Trophoblast cell (in vitro differentiated cells and primary cell): ENCODE results near the gene CADM1.

Experiments
- DNase-seq, 2 donors: peaks; one replicate each; pipeline ENCODE4 v3.0.0-alpha.2; 2016
- H2AFZ ChIP-seq: 2 replicates; pipeline ENCODE4 v1.6.1; 2013; ENCODE audit warnings: low read length, moderate library complexity, mild to moderate bottlenecking; ENCODE audit not compliant: insufficient read depth, poor library complexity
- H2AK5ac ChIP-seq: 2 replicates; pipeline ENCODE4 v1.6.1; 2013; ENCODE audit warnings: mild to moderate bottlenecking, low read length
- H2BK120ac ChIP-seq: 2 replicates; pipeline ENCODE4 v1.6.1; 2013; ENCODE audit warnings: low read length, mild to moderate bottlenecking, moderate library complexity; ENCODE audit not compliant: insufficient read depth, poor library complexity
- H2BK12ac ChIP-seq: 2 replicates; pipeline ENCODE4 v1.6.1; 2013; ENCODE audit warnings: mild to moderate bottlenecking, low read length, moderate library complexity
- H2BK5ac ChIP-seq: 2 replicates; pipeline ENCODE4 v1.6.1; 2013; ENCODE audit warnings: low read length, low read depth, moderate library complexity, mild to moderate bottlenecking; ENCODE audit not compliant: poor library complexity
- H3K14ac ChIP-seq: 2 replicates; pipeline ENCODE4 v1.6.1; 2013; ENCODE audit warnings: mild to moderate bottlenecking, low read length
- H3K18ac ChIP-seq: 2 replicates; pipeline ENCODE4 v1.6.1; 2013; ENCODE audit warnings: mild to moderate bottlenecking, low read length
- H3K23ac ChIP-seq: 2 replicates; pipeline ENCODE4 v1.6.1; 2013; ENCODE audit warnings: low read length
- H3K27ac ChIP-seq: 2 replicates; pipeline ENCODE4 v1.5.1; 2013; ENCODE audit warnings: low read depth, mild to moderate bottlenecking, inconsistent platforms, low read length, moderate library complexity
- H3K27me3 ChIP-seq: 2 replicates; pipeline ENCODE4 v1.6.1; 2013; ENCODE audit warnings: inconsistent platforms, mild to moderate bottlenecking, low read length, moderate library complexity; ENCODE audit not compliant: insufficient read depth
- H3K36me3 ChIP-seq, 2 experiments: 1 replicate in 1 of 2; 2 replicates in 1 of 2; pipeline ENCODE4 v1.6.1; 2013; ENCODE audit warnings: low read length in 2 of 2, mild to moderate bottlenecking in 2 of 2, moderate library complexity in 1 of 2; ENCODE audit not compliant: insufficient read depth in 2 of 2, control insufficient read depth in 1 of 2
- H3K4ac ChIP-seq: 2 replicates; pipeline ENCODE4 v1.6.1; 2013; ENCODE audit warnings: low read depth, mild to moderate bottlenecking, low read length, moderate library complexity
- H3K4me1 ChIP-seq, 2 experiments: 1 replicate in 1 of 2; 2 replicates in 1 of 2; pipeline ENCODE4 v1.6.1; 2013; ENCODE audit warnings: low read length in 2 of 2, mild to moderate bottlenecking in 2 of 2, moderate library complexity in 1 of 2; ENCODE audit not compliant: insufficient read depth in 2 of 2, control insufficient read depth in 1 of 2
- H3K4me2 ChIP-seq: 2 replicates; pipeline ENCODE4 v1.6.1; 2013; ENCODE audit warnings: inconsistent platforms, mild to moderate bottlenecking, low read length, moderate library complexity
- H3K4me3 ChIP-seq: 2 replicates; pipeline ENCODE4 v1.5.1; 2013; ENCODE audit warnings: mild to moderate bottlenecking, low read depth, low read length, inconsistent platforms
- H3K79me1 ChIP-seq: one replicate; pipeline ENCODE4 v1.6.1; 2013; ENCODE audit warnings: low read length
- H3K79me2 ChIP-seq: 2 replicates; pipeline ENCODE4 v1.6.1; 2013; ENCODE audit warnings: low read length, mild to moderate bottlenecking; ENCODE audit not compliant: control insufficient read depth, insufficient read depth, poor library complexity
- H3K9ac ChIP-seq: 2 replicates; pipeline ENCODE4 v1.6.1; 2013; ENCODE audit warnings: mild to moderate bottlenecking, low read length
- H3K9me3 ChIP-seq: 2 replicates; pipeline ENCODE4 v1.6.1; 2013; ENCODE audit warnings: low read depth, mild to moderate bottlenecking, control low read depth, inconsistent platforms, low read length; ENCODE audit not compliant: insufficient read depth
- H4K12ac ChIP-seq: 2 replicates; pipeline ENCODE4 v1.6.1; 2013; ENCODE audit warnings: low read depth, mild to moderate bottlenecking, low read length, moderate library complexity
- H4K8ac ChIP-seq: 2 replicates; pipeline ENCODE4 v1.6.1; 2013; ENCODE audit warnings: low read depth, mild to moderate bottlenecking, low read length, moderate library complexity
- H4K91ac ChIP-seq: one replicate; pipeline ENCODE4 v1.6.1; 2013; ENCODE audit warnings: low read depth, mild to moderate bottlenecking, low read length, moderate library complexity
- WGBS: extraction: QIAGEN DNeasy Blood & Tissue Kit; methylation state at CpG from one replicate; pipeline ENCODE4 v1.1.7; 2013; ENCODE audit warnings: missing lambda C conversion rate; ENCODE audit not compliant: insufficient read length, insufficient coverage; ENCODE audit errors: extremely low coverage; 5-methylcytosine and 5-hydroxymethylcytosine counted together

CADM1 gene

GRCh38 chr11:115421352-115421991 is 82.7 kb downstream of the CADM1 start:
- Histone ChIP-seq H3K14ac (no peak overlapping the region), H3K27me3 (no peaks in the 10 kb centered on the region), H3K4ac (no peak overlapping the region), H2AK5ac (no peak overlapping the region), H2BK120ac (no peak overlapping the region), H2BK5ac (no peak overlapping the region), H3K27ac (no peak overlapping the region), H2AFZ (no peak overlapping the region), H3K23ac (no peak overlapping the region), H3K18ac (no peak overlapping the region), H3K4me1 (no peaks in the 10 kb centered on the region), H3K79me2 (no peaks in the 10 kb centered on the region), H4K12ac (no peak overlapping the region), H3K4me2 (no peak overlapping the region), H3K4me3 (no peak overlapping the region), H3K9ac (no peak overlapping the region), H2BK12ac (no peak overlapping the region), H3K79me1 (no peaks in the 10 kb centered on the region), H4K8ac (no peak overlapping the region), H3K9me3 (no peaks in the 10 kb centered on the region), H4K91ac (no peak overlapping the region), H3K36me3 (no peaks in the 10 kb centered on the region)
- WGBS = no CpG with 5 or more reads among the region's 9 CpGs
- no peak for DNase-seq

DNA sequence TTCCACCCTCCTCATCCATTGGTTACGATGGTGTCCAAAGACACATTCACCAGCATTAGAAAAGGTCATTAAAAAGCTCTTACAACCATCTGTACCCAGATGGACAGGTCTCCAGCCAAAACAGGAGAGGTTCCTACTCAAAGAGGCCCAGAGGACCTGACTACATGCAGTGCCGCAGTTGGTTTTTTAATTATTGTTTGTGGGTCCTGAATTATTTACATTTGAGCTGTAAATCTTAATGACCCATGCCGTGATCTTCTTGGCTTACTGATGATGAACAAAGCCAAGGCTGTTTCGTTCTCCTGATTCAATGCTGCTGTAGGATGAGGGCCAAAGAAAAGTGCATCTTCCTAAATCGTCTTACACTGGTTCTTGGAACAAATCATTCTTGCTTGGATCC is 83.7 kb downstream of the CADM1 start:
- H3K79me2 ChIP-seq = no peaks in the 10 kb centered on the region
- no peak overlapping the region for H3K27ac ChIP-seq
- no peak overlapping the region for H2AK5ac ChIP-seq
- H3K4me2 ChIP-seq = no peak overlapping the region
- H3K36me3 ChIP-seq = no peaks in the 10 kb centered on the region
- H3K9me3 ChIP-seq = no peaks in the 10 kb centered on the region
- no peak overlapping the region for H2AFZ ChIP-seq
- H3K79me1 ChIP-seq = no peaks in the 10 kb centered on the region
- H2BK12ac ChIP-seq = no peak overlapping the region
- no peak overlapping the region for H3K18ac ChIP-seq
- H3K4me3 ChIP-seq = no peak overlapping the region
- no peak for DNase-seq
- no peaks in the 10 kb centered on the region for H3K27me3 ChIP-seq
- H3K23ac ChIP-seq = no peak overlapping the region
- no peak overlapping the region for H2BK5ac ChIP-seq
- H4K8ac ChIP-seq = no peak overlapping the region
- no peaks in the 10 kb centered on the region for H3K4me1 ChIP-seq
- H4K91ac ChIP-seq = no peak overlapping the region
- H2BK120ac ChIP-seq = no peak overlapping the region
- no peak overlapping the region for H3K14ac ChIP-seq
- no peak overlapping the region for H4K12ac ChIP-seq
- H3K4ac ChIP-seq = no peak overlapping the region
- H3K9ac ChIP-seq = no peak overlapping the region
- no CpG with 5 or more reads among the region's 5 CpGs for WGBS

- Histone ChIP-seq H2AFZ (no peak overlapping the region), H4K91ac (no peak overlapping the region), H3K18ac (no peak overlapping the region), H3K4me2 (no peak overlapping the region), H2AK5ac (no peak overlapping the region), H3K9ac (no peak overlapping the region), H3K27ac (no peak overlapping the region), H3K4ac (no peak overlapping the region), H2BK12ac (no peak overlapping the region), H3K79me2 (no peaks in the 10 kb centered on the region), H3K79me1 (no peaks in the 10 kb centered on the region), H4K8ac (no peak overlapping the region), H2BK5ac (no peak overlapping the region), H3K23ac (no peak overlapping the region), H3K4me3 (no peak overlapping the region), H3K27me3 (no peaks in the 10 kb centered on the region), H3K4me1 (no peaks in the 10 kb centered on the region), H3K36me3 (no peaks in the 10 kb centered on the region), H3K14ac (no peak overlapping the region), H3K9me3 (no peaks in the 10 kb centered on the region), H2BK120ac (no peak overlapping the region), H4K12ac (no peak overlapping the region)
- no peak for DNase-seq
- no CpG with 5 or more reads among the region's 1 CpG for WGBS
Measured at GRCh38 chr11:115418626-115419025, 85.6 kb downstream of the CADM1 start.

DNA sequence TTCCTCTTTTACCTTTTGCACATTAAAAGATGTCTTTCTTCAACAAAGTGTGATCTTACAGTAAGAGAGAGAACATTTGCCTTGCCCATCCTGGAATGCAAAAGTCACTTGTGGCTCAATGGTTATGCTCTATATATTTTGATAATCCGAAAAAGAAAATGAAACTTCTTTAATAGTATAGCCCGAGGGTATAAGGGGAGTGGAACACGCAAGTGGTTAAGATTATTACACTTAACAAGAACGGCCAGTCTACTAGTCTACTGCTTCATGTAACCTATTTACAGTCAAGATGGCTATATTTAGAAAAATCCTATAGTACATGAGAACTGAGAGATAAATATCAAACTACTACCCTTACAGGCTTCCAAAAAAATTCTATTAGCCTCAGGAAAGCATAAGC is 86.1 kb downstream of the CADM1 start:
- no peak overlapping the region for H2AFZ ChIP-seq
- H4K91ac ChIP-seq = no peak overlapping the region
- DNase-seq = no peak
- H2BK5ac ChIP-seq = no peak overlapping the region
- H3K79me1 ChIP-seq = no peaks in the 10 kb centered on the region
- H2AK5ac ChIP-seq = no peak overlapping the region
- H3K4me1 ChIP-seq = no peaks in the 10 kb centered on the region
- H2BK12ac ChIP-seq = no peak overlapping the region
- H3K23ac ChIP-seq = no peak overlapping the region
- H3K14ac ChIP-seq = no peak overlapping the region
- no peaks in the 10 kb centered on the region for H3K36me3 ChIP-seq
- no peak overlapping the region for H3K4me2 ChIP-seq
- no peak overlapping the region for H3K4me3 ChIP-seq
- H4K12ac ChIP-seq = no peak overlapping the region
- H3K4ac ChIP-seq = no peak overlapping the region
- no peak overlapping the region for H3K9ac ChIP-seq
- H3K27ac ChIP-seq = no peak overlapping the region
- no peaks in the 10 kb centered on the region for H3K79me2 ChIP-seq
- no peak overlapping the region for H4K8ac ChIP-seq
- no peak overlapping the region for H2BK120ac ChIP-seq
- H3K27me3 ChIP-seq = no peaks in the 10 kb centered on the region
- no peaks in the 10 kb centered on the region for H3K9me3 ChIP-seq
- H3K18ac ChIP-seq = no peak overlapping the region
- no CpG with 5 or more reads among the region's 4 CpGs for WGBS
